ENCODE measurements around the gene DHX57.

DHX57 gene

DNA sequence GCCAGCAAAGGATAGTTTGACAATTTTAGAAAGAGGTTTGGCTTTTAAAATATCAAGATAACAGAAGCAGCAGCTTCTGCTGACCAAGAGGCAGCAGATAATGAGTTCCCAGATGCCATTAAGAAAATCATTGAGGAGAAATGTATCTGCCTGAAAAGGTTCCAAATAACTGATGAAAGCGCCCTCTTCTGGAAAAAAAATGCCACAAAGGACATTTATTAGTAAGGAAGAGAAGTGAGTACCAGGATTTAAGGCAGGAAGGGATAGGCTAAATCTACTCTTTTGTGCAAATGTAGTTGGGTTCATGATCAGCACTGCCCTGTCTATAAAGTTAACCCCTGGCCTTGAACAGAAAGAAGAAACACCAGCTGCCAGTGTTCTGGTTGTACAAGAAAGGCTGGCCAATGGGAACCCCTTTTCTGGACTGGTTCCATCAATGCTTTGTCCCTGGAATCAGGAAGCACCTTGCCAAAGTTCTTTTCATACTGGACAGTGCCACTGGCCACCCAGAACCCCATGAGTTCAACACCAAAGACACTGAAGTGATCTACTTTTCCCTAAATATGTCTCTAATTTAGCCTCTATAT is 40.6 kb downstream of the DHX57 start:
- DNase-seq = peak; percentile 37 to 59
- no peak for TF ChIP-seq GATA1 (IDR thresholded peaks at IDR 0.05; ENCODE audit: low read depth, low read length)
- no peak for TF ChIP-seq POLR2A (IDR thresholded peaks at IDR 0.05; ENCODE audit: low read length)

DNA sequence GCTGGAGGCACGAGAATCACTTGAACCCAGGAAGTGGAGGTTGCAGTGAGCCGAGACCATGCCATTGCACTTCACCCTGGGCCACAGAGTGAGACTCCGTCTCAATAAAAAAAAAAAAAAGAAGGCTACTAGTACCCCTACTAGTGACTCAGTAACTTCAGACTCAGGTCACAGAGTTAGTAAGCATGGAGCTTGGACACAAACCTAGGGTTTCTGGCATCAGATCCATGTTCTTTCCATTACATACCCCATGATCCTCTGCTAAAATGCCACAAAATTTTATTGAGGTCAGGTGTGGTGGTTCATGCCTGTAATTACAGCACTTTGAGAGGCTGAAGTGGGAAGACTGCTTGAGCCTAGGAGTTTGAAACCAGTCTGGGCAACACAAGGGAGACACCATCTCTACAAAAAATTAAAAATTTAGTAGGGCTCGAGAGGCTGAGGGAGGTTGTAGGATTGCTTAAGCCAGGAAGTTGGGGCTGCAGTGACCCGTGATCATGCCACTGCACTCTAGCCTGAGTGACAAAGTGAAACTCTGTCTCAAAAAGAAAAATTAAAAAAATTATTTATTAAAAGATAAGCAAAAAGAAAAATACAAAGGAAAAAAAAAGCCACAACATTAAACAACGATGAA is 45.1 kb downstream of the DHX57 start:
- DNase-seq = no peak

DNA sequence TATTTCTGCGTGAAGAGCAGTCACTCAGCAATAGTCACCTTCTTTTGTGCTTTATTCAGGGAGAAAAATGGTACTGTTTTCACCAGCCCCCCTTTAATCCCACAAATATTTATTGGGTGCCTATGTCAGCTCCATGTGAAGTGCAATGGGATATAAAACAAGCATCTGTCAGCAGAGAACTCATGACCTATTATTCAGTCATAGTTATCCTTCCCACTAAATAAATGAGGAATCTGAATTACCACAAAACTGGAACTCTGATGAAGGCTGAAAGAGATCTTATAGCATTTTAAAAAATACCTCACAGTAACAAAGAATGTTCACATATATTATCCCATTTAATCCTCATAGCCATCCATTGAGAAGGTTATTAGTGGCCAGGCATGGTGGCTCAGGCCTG is 45.8 kb downstream of the DHX57 start:
- TF ChIP-seq GATA1 (IDR thresholded peaks at IDR 0.05; ENCODE audit: low read depth, low read length) (no peak), POLR2A (IDR thresholded peaks at IDR 0.05; ENCODE audit: low read length) (no peak)
- DNase-seq = no peak

More for the DNA sequence above, 45.1 kb downstream of the DHX57 start:
- no peak for TF ChIP-seq GATA1 (IDR thresholded peaks at IDR 0.05; ENCODE audit: low read depth, low read length)
- no peak for TF ChIP-seq POLR2A (IDR thresholded peaks at IDR 0.05; ENCODE audit: low read length)

DNA sequence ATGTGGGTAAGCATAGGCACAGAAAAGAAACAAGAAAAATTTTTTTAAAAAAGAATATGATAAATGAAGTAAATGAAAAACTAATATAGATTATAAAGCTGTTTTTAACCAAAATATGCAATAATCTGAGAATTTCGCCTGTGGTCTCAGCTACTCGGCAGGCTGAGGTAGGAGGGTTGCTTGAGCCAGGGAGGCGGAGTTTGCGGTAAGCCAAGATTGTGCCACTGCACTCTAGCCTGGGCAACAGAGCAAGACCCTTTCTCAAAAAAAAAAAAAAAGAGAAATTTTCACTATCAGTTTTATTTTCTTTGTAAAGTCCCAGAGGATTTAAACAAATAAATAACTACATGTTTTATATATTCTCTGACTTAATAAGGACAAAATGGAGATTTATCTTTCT is 47.3 kb downstream of the DHX57 start:
- TF ChIP-seq GATA1 (IDR thresholded peaks at IDR 0.05; ENCODE audit: low read depth, low read length) (no peak), POLR2A (IDR thresholded peaks at IDR 0.05; ENCODE audit: low read length) (no peak)

DNA sequence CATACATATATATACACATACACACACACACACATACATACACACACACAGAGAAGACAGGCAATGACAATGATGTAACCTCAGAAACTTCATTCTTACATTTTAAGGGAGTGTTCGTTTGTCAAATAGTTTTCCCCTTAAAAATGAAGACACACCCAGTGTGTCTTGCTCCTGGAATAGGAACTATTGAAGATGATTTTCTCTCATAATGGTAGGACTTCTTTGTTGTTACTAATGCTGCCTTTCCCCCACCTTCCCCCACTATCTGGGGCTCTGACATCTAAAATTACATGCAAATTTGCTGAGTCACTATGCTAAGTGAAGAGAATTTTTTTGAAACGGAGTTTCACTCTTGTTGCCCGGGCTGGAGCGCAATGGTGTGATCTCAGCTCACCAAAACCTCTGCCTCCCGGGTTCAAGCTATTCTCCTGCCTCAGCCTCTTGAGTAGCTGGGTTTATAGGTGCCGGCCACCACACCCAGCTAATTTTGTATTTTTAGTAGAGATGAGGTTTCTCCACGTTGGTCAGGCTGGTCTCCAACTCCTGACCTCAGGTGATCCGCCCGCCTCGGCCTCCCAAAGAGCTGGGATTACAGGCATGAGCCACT is 48.1 kb downstream of the DHX57 start:
- peak; percentile 71 to 81 for DNase-seq

More for the DNA sequence above, 47.3 kb downstream of the DHX57 start:
- DNase-seq = no peak

DNA sequence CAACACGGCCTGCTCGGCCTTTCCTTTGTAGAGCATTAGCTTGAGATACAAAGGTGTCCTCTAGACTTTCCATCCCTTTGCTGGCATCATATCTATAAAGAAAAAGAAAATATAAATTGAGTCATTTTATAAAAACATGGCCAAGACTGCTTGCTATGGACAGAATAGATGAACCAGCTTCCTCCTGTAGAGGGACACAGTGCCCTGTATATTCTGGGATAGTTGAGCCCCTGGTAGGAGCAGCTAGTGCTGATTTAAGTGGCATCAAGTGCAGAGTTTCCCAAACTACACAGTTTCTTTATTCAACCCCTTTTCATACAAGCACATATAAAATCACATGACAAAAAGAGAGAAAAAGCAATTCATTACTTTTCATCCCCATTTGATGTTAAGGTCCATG is 49.8 kb downstream of the DHX57 start:
- DNase-seq = no peak
- no peak for TF ChIP-seq GATA1 (IDR thresholded peaks at IDR 0.05; ENCODE audit: low read depth, low read length)
- no peak for TF ChIP-seq POLR2A (IDR thresholded peaks at IDR 0.05; ENCODE audit: low read length)

DNA sequence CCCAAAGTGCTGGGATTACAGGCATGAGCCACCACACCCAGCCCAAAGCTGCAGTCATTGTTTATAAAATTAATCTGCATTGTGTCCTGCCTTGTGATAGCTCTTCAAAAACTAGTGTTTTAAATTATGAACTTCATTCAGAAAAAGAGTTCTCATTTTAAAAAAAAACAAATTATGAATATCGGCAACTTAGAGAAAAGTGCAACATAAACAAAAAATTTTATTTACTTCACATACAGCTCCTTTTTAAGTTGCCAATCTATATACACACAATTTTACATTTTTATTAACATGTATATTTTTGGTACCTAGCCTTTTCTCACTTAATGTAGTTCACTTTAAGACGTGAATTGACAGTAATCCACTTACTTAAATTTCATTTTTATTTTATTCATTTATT is 50.8 kb downstream of the DHX57 start:
- no peak for TF ChIP-seq GATA1 (IDR thresholded peaks at IDR 0.05; ENCODE audit: low read depth, low read length)
- TF ChIP-seq POLR2A (IDR thresholded peaks at IDR 0.05; ENCODE audit: low read length) = no peak
- DNase-seq = no peak

DNA sequence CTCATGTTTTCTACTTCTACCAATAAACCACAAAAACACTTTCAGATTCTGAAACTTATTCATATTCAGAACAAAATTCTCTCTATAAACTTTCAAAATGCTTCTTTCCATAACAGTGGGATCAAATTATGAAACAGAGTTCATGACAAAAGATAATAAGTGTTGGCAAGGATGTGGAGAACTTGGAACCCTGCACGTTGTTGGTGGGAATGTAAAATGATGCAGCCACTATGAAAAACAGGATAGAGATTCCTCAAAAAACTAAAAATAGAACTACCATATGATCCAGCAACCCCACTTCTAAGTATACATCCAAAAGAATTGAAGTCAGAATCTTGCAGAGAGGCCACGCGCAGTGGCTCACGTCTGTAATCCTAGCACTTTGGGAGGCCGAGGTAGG is 52.3 kb downstream of the DHX57 start:
- DNase-seq = no peak
- TF ChIP-seq GATA1 (IDR thresholded peaks at IDR 0.05; ENCODE audit: low read depth, low read length) (no peak), POLR2A (IDR thresholded peaks at IDR 0.05; ENCODE audit: low read length) (no peak)

DNA sequence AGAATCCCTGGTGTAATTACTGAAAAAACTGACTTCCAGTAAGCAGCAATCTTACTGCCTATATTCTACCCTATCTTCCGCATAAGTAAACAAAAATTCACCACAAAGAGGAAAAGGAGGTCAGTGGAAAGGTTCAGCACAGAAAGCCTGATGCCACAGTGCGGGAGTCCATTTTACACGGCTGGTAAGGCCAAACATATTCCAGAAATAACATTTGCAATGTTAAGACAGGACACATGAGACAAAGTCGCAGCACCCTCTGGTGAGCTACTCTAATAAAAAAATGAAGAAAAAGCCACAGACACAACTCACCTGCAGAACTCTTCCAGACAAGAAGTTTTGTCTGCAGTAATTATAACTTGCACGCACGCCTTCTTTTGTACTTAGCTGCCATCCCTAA is 57.2 kb downstream of the DHX57 start:
- no peak for TF ChIP-seq POLR2A (IDR thresholded peaks at IDR 0.05; ENCODE audit: low read length)
- TF ChIP-seq GATA1 (IDR thresholded peaks at IDR 0.05; ENCODE audit: low read depth, low read length) = no peak
- DNase-seq = no peak

DNA sequence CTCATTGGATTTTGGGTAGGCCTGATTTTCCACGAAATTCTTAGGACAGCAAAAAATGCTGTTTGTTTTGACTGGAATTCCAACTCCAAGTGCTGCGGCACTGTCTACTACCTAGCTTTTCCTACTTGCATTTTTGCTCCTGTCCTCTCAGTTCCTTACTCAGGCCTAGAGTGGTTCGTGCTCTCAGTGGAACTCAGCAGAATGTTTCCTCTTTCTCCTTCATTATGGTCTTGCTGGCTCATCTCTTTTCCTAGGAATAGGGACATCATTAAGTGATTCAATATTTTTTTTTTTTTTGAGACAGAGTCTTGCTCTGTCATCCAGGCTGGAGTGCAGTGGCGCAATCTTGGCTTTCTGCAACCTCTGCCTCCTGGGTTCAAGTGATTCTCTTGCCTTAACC is 59.8 kb downstream of the DHX57 start:
- TF ChIP-seq POLR2A (IDR thresholded peaks at IDR 0.05; ENCODE audit: low read length) (no peak), GATA1 (IDR thresholded peaks at IDR 0.05; ENCODE audit: low read depth, low read length) (no peak)
- DNase-seq = no peak

DNA sequence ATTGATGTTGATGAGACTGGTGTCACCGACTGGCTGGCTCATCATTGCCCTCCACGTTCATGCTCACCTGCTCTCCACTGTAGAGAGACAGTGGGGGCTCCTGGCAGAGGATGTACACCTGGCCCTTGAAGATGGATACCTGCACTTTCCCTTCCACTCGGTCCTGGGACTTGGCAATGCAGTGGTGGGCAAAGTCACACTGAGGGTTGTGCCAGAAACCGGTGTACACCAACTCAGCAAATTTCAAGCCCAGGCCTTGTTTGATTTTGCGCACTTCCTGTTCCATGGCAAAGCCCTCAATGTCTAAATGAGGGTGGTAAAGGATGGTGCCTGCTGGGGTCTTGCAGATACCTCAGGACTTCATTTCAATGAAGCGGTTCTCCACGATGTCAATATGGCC is 65.2 kb downstream of the DHX57 start:
- no peak for TF ChIP-seq POLR2A (IDR thresholded peaks at IDR 0.05; ENCODE audit: low read length)
- no peak for TF ChIP-seq GATA1 (IDR thresholded peaks at IDR 0.05; ENCODE audit: low read depth, low read length)
- DNase-seq = no peak

DNA sequence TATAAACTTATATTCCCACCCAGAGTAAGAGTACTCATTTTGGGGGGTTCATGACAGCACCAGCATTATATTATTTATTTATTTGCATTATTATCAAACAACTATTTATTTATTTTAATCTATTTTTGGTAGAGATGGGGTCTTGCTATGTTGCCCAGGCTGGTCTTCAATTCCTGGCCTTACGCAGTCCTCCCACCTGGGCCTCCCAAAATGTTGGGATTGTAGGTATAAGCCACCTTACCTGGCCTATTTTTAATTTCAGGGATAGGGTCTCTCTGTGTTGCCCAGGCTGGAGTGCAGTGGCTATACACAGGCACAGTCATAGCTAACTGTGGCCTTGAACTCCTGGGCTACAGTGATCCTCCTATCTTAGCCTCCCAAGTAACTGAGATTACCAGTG is 67.1 kb downstream of the DHX57 start:
- TF ChIP-seq GATA1 (IDR thresholded peaks at IDR 0.05; ENCODE audit: low read depth, low read length) (no peak), POLR2A (IDR thresholded peaks at IDR 0.05; ENCODE audit: low read length) (no peak)
- DNase-seq = no peak

DNA sequence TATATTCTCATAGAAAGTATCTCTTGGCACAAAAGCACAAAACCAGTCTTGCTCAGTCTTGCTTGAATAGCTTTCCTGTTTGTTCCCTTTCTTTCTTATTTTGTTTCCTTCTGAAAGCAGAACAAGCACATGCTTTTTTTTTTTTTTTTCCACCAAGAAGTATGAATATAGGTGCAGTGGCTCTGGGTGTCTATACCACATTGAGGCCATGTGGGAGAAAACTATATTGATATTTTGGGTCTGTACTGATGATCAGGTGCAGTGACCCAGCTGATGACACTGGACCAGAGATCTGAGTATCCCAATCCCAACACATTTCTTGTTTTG is 69.0 kb downstream of the DHX57 start:
- DNase-seq = no peak
- TF ChIP-seq POLR2A (IDR thresholded peaks at IDR 0.05; ENCODE audit: low read length) (no peak), GATA1 (IDR thresholded peaks at IDR 0.05; ENCODE audit: low read depth, low read length) (no peak)

DNA sequence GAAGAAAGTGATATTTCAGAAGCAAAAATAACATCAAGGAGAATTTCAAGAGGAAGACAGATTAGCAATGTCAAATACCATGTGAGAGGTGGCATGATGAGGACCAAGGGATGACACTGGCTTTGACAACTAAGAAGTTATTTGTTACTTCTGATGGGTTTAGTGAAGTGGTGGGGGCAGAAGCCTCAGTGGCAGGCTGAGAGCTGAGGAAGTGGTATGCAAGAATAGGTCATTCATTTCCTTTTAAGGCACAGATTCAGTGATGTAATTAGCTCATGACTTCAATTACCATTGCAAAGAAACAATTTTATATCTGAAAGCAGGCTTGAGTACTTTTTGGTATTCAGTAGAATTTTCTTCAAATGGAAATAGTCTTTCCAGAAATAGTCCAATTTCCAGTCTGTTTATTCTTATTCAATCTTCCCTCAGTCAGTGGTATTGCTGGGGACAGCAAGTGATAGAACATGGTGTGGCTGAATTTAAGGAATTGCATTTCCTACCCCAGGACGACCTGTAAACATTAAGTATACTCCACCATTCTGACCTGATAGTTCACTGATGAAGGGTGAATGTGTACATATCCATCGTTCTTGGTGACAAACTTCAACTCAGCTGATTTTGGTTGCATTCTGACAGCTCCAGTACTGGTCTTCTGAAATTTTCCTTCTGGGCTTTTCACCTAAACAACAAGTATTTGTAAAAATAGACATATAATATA is 69.6 kb downstream of the DHX57 start:
- TF ChIP-seq POLR2A (IDR thresholded peaks at IDR 0.05; ENCODE audit: low read length) = no peak
- no peak for TF ChIP-seq GATA1 (IDR thresholded peaks at IDR 0.05; ENCODE audit: low read depth, low read length)
- DNase-seq = no peak

DNA sequence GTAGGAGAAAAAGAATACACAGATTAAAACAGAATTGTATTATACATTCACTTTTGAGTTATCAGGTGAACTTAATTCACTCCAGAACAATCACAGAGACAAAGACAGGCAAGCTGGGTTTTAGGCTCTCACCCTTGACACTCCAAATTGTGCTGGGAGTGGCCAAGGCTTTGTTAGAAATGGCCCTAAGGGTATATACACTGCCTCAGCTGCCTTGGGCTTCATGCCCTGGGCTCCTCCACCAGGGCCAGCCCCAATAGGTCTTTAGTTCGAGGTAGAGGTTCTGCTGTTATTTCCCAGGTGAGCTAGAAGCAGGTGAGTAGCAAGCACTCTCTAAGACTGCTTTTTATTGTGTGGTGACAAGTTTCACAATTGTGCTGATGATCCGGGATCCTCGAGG is 77.8 kb downstream of the DHX57 start:
- no peak for DNase-seq
- TF ChIP-seq GATA1 (IDR thresholded peaks at IDR 0.05; ENCODE audit: low read depth, low read length) (no peak), POLR2A (IDR thresholded peaks at IDR 0.05; ENCODE audit: low read length) (no peak)
